HG03457 (cell line): Measurements from ENCODE around the gene CDCA8.
"Not testable (repeated sequence)": the region's sequence is repeated elsewhere in the genome, so short reads cannot be mapped to it uniquely, and the experiment has no call there.

Experiments used
- ATAC-seq: cut with Tn5 transposase; IDR thresholded peaks from one replicate; pipeline ENCODE4 v1.9.1; 2021; ENCODE audit warnings: moderate number of reproducible peaks; ENCODE audit not compliant: unreplicated experiment

Gene CDCA8

GRCh38 chr1:37732111-37732780 lies 39.9 kb downstream of the CDCA8 start:
- no peak for ATAC-seq

- ATAC-seq, result no peak
Observed at GRCh38 chr1:37734629-37735591, 42.6 kb downstream of the CDCA8 start.

GRCh38 chr1:37737975-37738374 lies 45.7 kb downstream of the CDCA8 start:
- not testable (repeated sequence) for ATAC-seq

- not testable (repeated sequence) for ATAC-seq
Observed at GRCh38 chr1:37738619-37739018, 46.3 kb downstream of the CDCA8 start.

- ATAC-seq, result no peak
Observed at GRCh38 chr1:37739222-37739621, 46.9 kb downstream of the CDCA8 start.

- ATAC-seq, result no peak
Observed at GRCh38 chr1:37741130-37741529, 48.8 kb downstream of the CDCA8 start.

GRCh38 chr1:37741662-37742061 lies 49.3 kb downstream of the CDCA8 start:
- no peak for ATAC-seq

GRCh38 chr1:37746806-37747205 lies 54.5 kb downstream of the CDCA8 start:
- ATAC-seq, result no peak

GRCh38 chr1:37748565-37748964 lies 56.2 kb downstream of the CDCA8 start:
- no peak for ATAC-seq

GRCh38 chr1:37752213-37752582 lies 59.9 kb downstream of the CDCA8 start:
- no peak for ATAC-seq

- ATAC-seq, result no peak
Observed at GRCh38 chr1:37752583-37753471, 60.5 kb downstream of the CDCA8 start.

- no peak for ATAC-seq
Observed at GRCh38 chr1:37753473-37754321, 61.4 kb downstream of the CDCA8 start.

GRCh38 chr1:37755290-37755689 lies 63.0 kb downstream of the CDCA8 start:
- no peak for ATAC-seq

- ATAC-seq, result no peak
Observed at GRCh38 chr1:37755951-37756560, 63.7 kb downstream of the CDCA8 start.
